ENCODE results near the gene NFE2L1. TPM values are rescaled to one million over a fixed set of nuclear protein-coding genes. Genes with fewer than 3 reads are reported as not detected.

NFE2L1 gene
- polyA plus RNA-seq, 1 of the 3 experiments (the other 2 are of a cell fraction) = 159 TPM

- Histone ChIP-seq H3K27ac (ENCODE audit: low read depth in 2 of 2, low read length in 1 of 2) (no peak overlapping the region), H4K20me1 (ENCODE audit: insufficient read depth) (peaks cover 86% of the 10 kb centered on the region), H3K79me2 (ENCODE audit: insufficient read depth) (peaks cover 98% of the 10 kb centered on the region), H2AFZ (ENCODE audit: low read depth) (no peak overlapping the region), H3K9me2 (no peaks in the 10 kb centered on the region), H3K4me3 (ENCODE audit: low read depth in 2 of 2, low read length in 1 of 2) (no peak overlapping the region), H3K36me3 (replicated peaks in 1 of 2; ENCODE audit: control insufficient read depth in 1 of 2, insufficient read depth in 2 of 2, low read length in 1 of 2) (peaks cover under 1 to 14% of the 10 kb centered on the region in 2 experiments), H3F3A (replicated peaks; ENCODE audit: insufficient read depth) (peaks cover 6% of the 10 kb centered on the region), H3K4me1 (ENCODE audit: control insufficient read depth in 1 of 2, insufficient read depth in 2 of 2, low read depth in 1 of 2, low read length in 1 of 2) (peaks cover 4 to 9% of the 10 kb centered on the region in 2 experiments; a peak in 2 of 4 replicates), H3K9ac (no peak overlapping the region), H3K4me2 (no peak overlapping the region), H3K9me3 (no peaks in the 10 kb centered on the region), H3K27me3 (ENCODE audit: insufficient read depth) (no peaks in the 10 kb centered on the region)
- no peak for DNase-seq
- TF ChIP-seq, protein P1, sequence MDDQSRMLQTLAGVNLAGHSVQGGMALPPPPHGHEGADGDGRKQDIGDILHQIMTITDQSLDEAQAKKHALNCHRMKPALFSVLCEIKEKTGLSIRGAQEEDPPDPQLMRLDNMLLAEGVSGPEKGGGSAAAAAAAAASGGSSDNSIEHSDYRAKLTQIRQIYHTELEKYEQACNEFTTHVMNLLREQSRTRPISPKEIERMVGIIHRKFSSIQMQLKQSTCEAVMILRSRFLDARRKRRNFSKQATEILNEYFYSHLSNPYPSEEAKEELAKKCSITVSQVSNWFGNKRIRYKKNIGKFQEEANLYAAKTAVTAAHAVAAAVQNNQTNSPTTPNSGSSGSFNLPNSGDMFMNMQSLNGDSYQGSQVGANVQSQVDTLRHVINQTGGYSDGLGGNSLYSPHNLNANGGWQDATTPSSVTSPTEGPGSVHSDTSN (IDR thresholded peaks at IDR 0.05) = no peak
- TF ChIP-seq FOXJ3 (CRISPR knock-in tag; IDR thresholded peaks at IDR 0.05) (no peak), MEF2A (IDR thresholded peaks at IDR 0.05; ENCODE audit: borderline replicate concordance, low read depth) (no peak), CHD2 (IDR thresholded peaks at IDR 0.05; ENCODE audit: low read length, partially characterized antibody) (no peak), GATA2 (CRISPR knock-in tag; IDR thresholded peaks at IDR 0.05) (no peak), RCOR1 (IDR thresholded peaks at IDR 0.05; ENCODE audit: low read length) (no peak), GABPA (IDR thresholded peaks at IDR 0.05; ENCODE audit: low read depth) (no peak), NFIC (IDR thresholded peaks at IDR 0.05; ENCODE audit: borderline replicate concordance) (no peak), IRF3 (IDR thresholded peaks at IDR 0.05; ENCODE audit: low read depth, low read length) (no peak), REST (IDR thresholded peaks at IDR 0.05; ENCODE audit: low read depth, low read length) (no peak), RAD21 (IDR thresholded peaks at IDR 0.05; ENCODE audit: low read length) (no peak), RFX5 (IDR thresholded peaks at IDR 0.05; ENCODE audit: low read length) (no peak), TEAD4 (IDR thresholded peaks at IDR 0.05; ENCODE audit: borderline replicate concordance, insufficient read depth) (no peak)
- POLR2A ChIA-PET = interaction anchor here (0.7 to 0.9 kb wide), 2 partner anchors 20 to 30 kb away, joined by 3 to 4 read pairs; no protein-coding TSS in a partner anchor
- CTCF ChIA-PET = interaction anchor here (1.2 to 44.3 kb wide), 9 partner anchors 8 to 537 kb away, joined by 4 to 1200 read pairs (median 19); partner anchors contain the start of genes CBX1, COPZ2 and NFE2L1
- 83% methylated on average over 5 of the region's 5 CpGs for WGBS (ENCODE audit: low lambda C conversion rate)
These were observed 33.7 kb downstream of the NFE2L1 start for GRCh38 chr17:48081858-48082257.

All from SK-N-SH (cell line).